HepG2 (cell line): ENCODE data around the gene PLPPR3. TPM values are rescaled to one million over a fixed set of nuclear protein-coding genes. Genes with fewer than 3 reads are reported as not detected.
A peak's percentile ranks its signal among the peaks of the same experiment; 100 is the strongest.

Experiments used
- ATF7 ChIP-seq, 2 experiments: fragments of 450-650 bp in 1 of 2; sonication (generic) in 1 of 2; formaldehyde crosslinking in 1 of 2; IDR thresholded peaks; 2 replicates each; pipeline versions ENCODE4 v1.4.0 to v1.6.1; 2016 to 2020; ENCODE audit warnings: antibody characterized with exemption in 1 of 2, mild to moderate bottlenecking in 1 of 2, missing genetic modification reagents in 1 of 2
- KMT2A ChIP-seq: sonication (generic); formaldehyde crosslinking; IDR thresholded peaks from 2 replicates; pipeline ENCODE4 v1.4.0; 2020; ENCODE audit warnings: missing genetic modification reagents
- MED1 ChIP-seq: sonication (generic); formaldehyde crosslinking; IDR thresholded peaks from 2 replicates; pipeline ENCODE4 v1.4.0; 2020; ENCODE audit warnings: missing genetic modification reagents
- ZFY ChIP-seq: sonication (generic); formaldehyde crosslinking; IDR thresholded peaks from 2 replicates; pipeline ENCODE4 v1.4.0; 2020; ENCODE audit warnings: missing genetic modification reagents
- ZNF282 ChIP-seq: fragments of 450-650 bp; IDR thresholded peaks from 2 replicates; pipeline ENCODE4 v1.6.1; 2018; ENCODE audit not compliant: partially characterized antibody
- ZNF34 ChIP-seq: sonication (generic); formaldehyde crosslinking; IDR thresholded peaks from 2 replicates; pipeline ENCODE4 v1.4.0; 2020; ENCODE audit warnings: mild to moderate bottlenecking, missing genetic modification reagents, borderline replicate concordance
- ZNF501 ChIP-seq: sonication (generic); formaldehyde crosslinking; IDR thresholded peaks from 2 replicates; pipeline ENCODE4 v1.5.1; 2020; ENCODE audit warnings: mild to moderate bottlenecking, moderate library complexity, missing genetic modification reagents
- ZNF589 ChIP-seq: sonication (generic); formaldehyde crosslinking; conservative IDR thresholded peaks from 2 replicates; pipeline ENCODE4 v1.8.0; 2022; ENCODE audit warnings: mild to moderate bottlenecking, moderate library complexity, missing genetic modification reagents
- ZNF746 ChIP-seq: sonication (generic); formaldehyde crosslinking; IDR thresholded peaks from 2 replicates; pipeline ENCODE4 v1.8.0; 2022; ENCODE audit warnings: mild to moderate bottlenecking, missing genetic modification reagents
- ZNF850 ChIP-seq: sonication (generic); formaldehyde crosslinking; conservative IDR thresholded peaks from 2 replicates; pipeline ENCODE4 v1.9.0; 2021; ENCODE audit warnings: mild to moderate bottlenecking, missing genetic modification reagents
- polyA plus RNA-seq, 8 experiments: library from polyadenylated mRNA; depleted of rRNA in 3 of 8; stranded (reverse) in 7 of 8; unstranded in 1 of 8; fragments of >200 nt; fragmentation: Illumina TruSeq in 4 of 8; extraction: Trizol in 4 of 8; gene quantifications; 2 replicates each; pipeline versions ENCODE4 v1.2.1 to v1.2.3, GENCODE V29; 2011 to 2016; ENCODE audit warnings: low read depth in 4 of 8, missing spikeins in 1 of 8, mixed read lengths in 1 of 8; ENCODE audit not compliant: insufficient read depth in 1 of 8
- total RNA-seq, 5 experiments: library from RNA; depleted of rRNA; stranded (reverse); fragments of >200 nt; fragmentation: Illumina TruSeq; extraction: Trizol; gene quantifications; 2 replicates each; pipeline ENCODE4 v1.2.3, GENCODE V29; 2016; ENCODE audit warnings: low read depth in 1 of 5
- TF ChIP-seq, protein P1 (sequence below): sonication (generic); formaldehyde crosslinking; IDR thresholded peaks from 2 replicates; pipeline ENCODE4 v1.4.0; 2020; ENCODE audit warnings: missing genetic modification reagents

Gene PLPPR3
- total and polyA plus RNA-seq, 2 of the 13 experiments (the other 11 are each of a cell fraction or from before 2014, with no cell fraction given) = 0.07 to 0.16 TPM

DNA sequence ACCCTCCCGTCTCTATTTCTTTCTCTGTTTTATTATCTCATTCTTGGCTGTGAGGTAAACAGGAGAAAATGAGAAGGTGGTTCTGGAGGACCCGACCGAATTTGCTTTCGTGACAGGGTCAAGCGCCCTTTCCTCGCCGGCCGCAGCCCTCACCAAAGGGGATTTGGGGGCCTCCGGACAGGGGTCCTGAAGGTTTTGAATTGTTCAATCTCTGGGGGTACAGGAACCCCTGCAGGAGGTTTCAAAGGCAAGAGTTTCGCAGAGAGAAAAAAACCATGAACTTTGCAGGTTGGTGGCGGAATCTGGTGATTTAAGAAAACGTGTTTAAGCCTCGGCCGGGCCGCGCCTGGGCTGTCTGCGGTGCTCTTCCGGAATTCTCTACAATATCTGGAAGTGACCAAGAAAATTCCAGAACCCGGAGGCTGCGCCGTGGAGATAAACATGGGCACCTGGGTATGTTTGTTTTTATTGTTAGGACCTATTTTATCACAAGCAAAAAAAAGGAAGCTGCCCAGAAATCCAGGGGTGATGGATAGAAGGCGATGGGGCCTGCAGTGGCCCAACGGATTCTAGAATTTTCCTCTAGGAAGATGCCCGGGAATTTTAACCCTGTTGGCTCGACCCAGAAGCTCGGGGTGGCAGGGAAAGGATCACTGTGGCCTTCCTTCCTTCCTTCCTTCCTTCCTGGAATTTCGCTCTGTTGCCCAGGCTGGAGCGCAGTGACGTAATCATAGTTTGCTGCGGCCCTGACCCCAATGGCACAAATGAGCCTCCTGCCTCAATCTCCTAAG is 38.7 kb downstream of the PLPPR3 start (continued):
- TF ChIP-seq ZNF589 (CRISPR knock-in tag) (0 out of 2 replicates have a peak, but pooled peaks have one; percentile 8), ZNF34 (CRISPR knock-in tag) (no peak), MED1 (CRISPR knock-in tag) (0 out of 2 replicates have a peak, but pooled peaks have one; percentile 11), ATF7 (IDR thresholded peaks at IDR 0.05) (peak; percentile 81), ATF7 (CRISPR knock-in tag; IDR thresholded peaks at IDR 0.05) (no peak), ZNF746 (CRISPR knock-in tag) (no peak), KMT2A (CRISPR knock-in tag) (0 out of 2 replicates have a peak, but pooled peaks have one; percentile 2), ZNF282 (no peak), ZFY (CRISPR knock-in tag) (peak; percentile 16; the same call in 1 of the 2 replicates), ZNF850 (CRISPR knock-in tag) (no peak), ZNF501 (CRISPR knock-in tag) (0 out of 2 replicates have a peak, but pooled peaks have one; percentile 29)
- TF ChIP-seq, protein P1, sequence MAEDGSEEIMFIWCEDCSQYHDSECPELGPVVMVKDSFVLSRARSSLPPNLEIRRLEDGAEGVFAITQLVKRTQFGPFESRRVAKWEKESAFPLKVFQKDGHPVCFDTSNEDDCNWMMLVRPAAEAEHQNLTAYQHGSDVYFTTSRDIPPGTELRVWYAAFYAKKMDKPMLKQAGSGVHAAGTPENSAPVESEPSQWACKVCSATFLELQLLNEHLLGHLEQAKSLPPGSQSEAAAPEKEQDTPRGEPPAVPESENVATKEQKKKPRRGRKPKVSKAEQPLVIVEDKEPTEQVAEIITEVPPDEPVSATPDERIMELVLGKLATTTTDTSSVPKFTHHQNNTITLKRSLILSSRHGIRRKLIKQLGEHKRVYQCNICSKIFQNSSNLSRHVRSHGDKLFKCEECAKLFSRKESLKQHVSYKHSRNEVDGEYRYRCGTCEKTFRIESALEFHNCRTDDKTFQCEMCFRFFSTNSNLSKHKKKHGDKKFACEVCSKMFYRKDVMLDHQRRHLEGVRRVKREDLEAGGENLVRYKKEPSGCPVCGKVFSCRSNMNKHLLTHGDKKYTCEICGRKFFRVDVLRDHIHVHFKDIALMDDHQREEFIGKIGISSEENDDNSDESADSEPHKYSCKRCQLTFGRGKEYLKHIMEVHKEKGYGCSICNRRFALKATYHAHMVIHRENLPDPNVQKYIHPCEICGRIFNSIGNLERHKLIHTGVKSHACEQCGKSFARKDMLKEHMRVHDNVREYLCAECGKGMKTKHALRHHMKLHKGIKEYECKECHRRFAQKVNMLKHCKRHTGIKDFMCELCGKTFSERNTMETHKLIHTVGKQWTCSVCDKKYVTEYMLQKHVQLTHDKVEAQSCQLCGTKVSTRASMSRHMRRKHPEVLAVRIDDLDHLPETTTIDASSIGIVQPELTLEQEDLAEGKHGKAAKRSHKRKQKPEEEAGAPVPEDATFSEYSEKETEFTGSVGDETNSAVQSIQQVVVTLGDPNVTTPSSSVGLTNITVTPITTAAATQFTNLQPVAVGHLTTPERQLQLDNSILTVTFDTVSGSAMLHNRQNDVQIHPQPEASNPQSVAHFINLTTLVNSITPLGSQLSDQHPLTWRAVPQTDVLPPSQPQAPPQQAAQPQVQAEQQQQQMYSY (CRISPR knock-in tag) = 0 out of 2 replicates have a peak, but pooled peaks have one; percentile 4
